H54 (cell line): ENCODE measurements around the gene LAMA2.
"Not testable (repeated sequence)": the region's sequence is repeated elsewhere in the genome, so short reads cannot be mapped to it uniquely, and the experiment has no call there.

Experiments used
- DNase-seq: peaks from one replicate; pipeline ENCODE4 v3.0.0; 2011; ENCODE audit warnings: low spot score, mixed read lengths; ENCODE audit not compliant: insufficient read length
- FAIRE-seq: peaks from 3 replicates; lab custom pipeline; 2011; peaks lifted over from hg19 to GRCh38; lab: Jason Lieb, UNC
- POLR2A ChIP-seq: IDR thresholded peaks from 2 replicates; pipeline ENCODE4 v1.6.1; 2011; ENCODE audit warnings: low read depth, mild to moderate bottlenecking, low read length

LAMA2 gene

DNA sequence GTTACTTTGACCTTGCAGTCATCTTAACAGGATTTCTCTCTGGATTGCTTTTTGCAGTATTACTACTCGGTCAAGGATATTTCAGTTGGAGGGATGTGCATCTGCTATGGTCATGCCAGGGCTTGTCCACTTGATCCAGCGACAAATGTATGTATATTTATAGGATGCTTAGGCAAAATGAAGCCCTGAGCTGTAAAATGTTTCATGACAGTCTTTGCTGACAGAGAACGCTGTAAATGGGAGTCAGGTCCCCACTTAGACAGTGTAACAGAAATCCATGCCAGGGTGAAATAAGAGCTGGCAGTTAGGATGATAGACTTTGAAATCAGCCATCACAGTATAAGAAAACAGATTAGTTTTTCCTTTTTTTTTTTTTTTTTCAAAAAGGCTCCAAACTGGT lies 264.0 kb downstream of the LAMA2 start:
- DNase-seq (no peak), FAIRE-seq (no peak)
- no peak for TF ChIP-seq POLR2A

- DNase-seq (no peak), FAIRE-seq (no peak)
- TF ChIP-seq POLR2A = no peak
Observed at GRCh38 chr6:129150507-129150906, 267.6 kb downstream of the LAMA2 start.

DNA sequence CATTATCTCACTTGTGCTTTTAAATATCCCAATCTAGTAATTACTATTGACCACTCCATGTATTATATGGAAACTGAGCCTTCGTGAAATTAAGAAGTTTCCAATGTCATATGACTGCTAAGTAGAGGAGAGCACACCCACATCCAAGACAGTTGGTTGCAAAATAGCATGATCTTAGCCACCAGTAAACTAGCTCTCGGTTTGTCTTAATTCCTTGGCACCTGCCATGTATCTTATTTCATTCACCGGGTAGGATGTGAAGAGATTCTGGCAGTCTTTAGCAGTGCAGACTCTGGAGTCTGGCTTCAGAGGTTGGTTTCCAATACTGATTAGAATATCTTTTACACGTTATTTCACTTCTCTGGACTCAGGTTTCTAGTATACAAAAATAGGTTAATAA lies 270.3 kb downstream of the LAMA2 start:
- FAIRE-seq = no peak

GRCh38 chr6:129159242-129159641 lies 276.3 kb downstream of the LAMA2 start:
- not testable (repeated sequence) for FAIRE-seq, DNase-seq

More for the DNA sequence above, 270.3 kb downstream of the LAMA2 start:
- no peak for DNase-seq
- TF ChIP-seq POLR2A = no peak

- DNase-seq = no peak
- FAIRE-seq = no peak
- TF ChIP-seq POLR2A = no peak
Observed at GRCh38 chr6:129162605-129163004, 279.7 kb downstream of the LAMA2 start.

GRCh38 chr6:129163551-129163950 lies 280.6 kb downstream of the LAMA2 start:
- TF ChIP-seq POLR2A = no peak
- FAIRE-seq (no peak), DNase-seq (no peak)

DNA sequence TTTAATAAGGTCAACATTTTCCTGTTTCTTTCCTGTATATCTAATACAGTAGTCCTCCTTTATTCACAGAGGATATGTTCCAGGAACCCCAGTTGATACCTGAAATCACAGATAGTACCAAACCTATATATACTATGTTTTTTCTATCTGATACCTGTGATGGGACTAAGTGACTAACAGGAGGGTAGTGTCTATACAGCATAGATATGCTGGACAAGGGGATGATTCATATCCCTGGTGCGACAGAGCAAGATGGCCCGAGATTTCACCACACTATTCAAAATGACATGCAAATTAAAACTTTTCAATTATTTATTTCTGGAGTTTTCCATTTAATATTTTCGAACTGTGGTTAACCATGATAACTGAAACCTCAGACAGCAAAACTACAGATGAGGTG lies 281.1 kb downstream of the LAMA2 start:
- TF ChIP-seq POLR2A = no peak
- DNase-seq = no peak
- FAIRE-seq = no peak

- not testable (repeated sequence) for DNase-seq, FAIRE-seq
Observed at GRCh38 chr6:129172279-129172995, 289.5 kb downstream of the LAMA2 start.

DNA sequence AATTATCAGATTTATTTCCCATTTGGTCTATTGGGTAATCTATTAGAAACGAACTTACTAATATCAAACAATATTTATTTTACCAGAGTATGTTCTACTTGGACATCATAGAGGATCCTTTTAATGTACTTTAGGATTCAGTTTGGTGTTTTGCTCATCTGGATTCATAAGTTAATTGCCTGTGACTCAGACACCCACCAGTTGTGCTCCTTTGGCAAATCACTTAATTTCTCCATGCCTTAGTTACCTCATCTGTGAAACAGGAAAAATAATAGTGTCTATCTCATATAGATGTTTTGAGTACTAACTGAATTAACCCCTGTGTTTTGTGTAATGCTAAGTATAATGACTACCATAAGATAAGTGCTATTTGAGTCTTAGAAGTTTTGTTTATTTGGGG lies 292.1 kb downstream of the LAMA2 start:
- no peak for TF ChIP-seq POLR2A
- DNase-seq = no peak
- no peak for FAIRE-seq

DNA sequence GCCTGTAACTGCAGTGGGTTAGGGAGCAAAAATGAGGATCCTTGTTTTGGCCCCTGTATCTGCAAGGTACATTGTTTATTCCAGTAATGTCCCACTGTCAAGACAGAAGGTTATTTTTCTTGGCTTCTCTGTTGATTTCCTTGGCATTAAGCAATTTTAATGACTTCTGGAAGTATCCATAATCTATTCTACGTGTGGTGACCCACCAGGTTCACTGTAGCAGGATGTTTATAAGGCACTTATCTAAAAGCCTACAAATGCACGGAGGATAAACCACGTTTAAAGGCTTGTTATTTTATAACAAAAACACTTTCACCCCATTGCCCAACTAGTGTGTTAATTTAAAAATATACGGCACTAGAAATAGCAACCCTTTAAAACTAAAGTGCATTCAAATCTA lies 294.9 kb downstream of the LAMA2 start:
- FAIRE-seq = no peak
- TF ChIP-seq POLR2A = no peak
- no peak for DNase-seq

DNA sequence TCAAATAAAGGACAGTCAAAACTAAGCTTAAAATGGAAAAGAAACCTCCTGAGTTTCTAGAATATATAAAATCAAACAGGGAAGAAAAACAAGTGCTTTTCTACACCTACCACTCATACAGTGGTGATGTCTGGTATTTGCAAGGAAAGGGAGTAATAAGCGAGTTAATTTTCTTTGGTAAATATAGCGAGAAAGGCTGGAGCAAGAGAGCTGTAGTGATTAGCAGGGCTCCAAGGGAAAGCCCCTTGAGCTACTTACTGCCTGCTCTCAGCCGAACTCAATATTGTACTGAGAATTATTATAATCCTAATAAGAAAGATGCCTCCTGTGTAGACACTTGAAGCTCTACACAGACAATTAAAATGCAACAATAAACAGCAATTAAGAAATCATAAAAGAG lies 296.3 kb downstream of the LAMA2 start:
- FAIRE-seq (no peak), DNase-seq (no peak)
- TF ChIP-seq POLR2A = no peak

- DNase-seq (no peak), FAIRE-seq (no peak)
- no peak for TF ChIP-seq POLR2A
Observed at GRCh38 chr6:129181001-129181400, 298.1 kb downstream of the LAMA2 start.

- FAIRE-seq (no peak), DNase-seq (no peak)
- TF ChIP-seq POLR2A = no peak
Observed at GRCh38 chr6:129183187-129183591, 300.3 kb downstream of the LAMA2 start.

GRCh38 chr6:129183681-129184301 lies 300.9 kb downstream of the LAMA2 start:
- no peak for TF ChIP-seq POLR2A
- no peak for DNase-seq
- FAIRE-seq = no peak

DNA sequence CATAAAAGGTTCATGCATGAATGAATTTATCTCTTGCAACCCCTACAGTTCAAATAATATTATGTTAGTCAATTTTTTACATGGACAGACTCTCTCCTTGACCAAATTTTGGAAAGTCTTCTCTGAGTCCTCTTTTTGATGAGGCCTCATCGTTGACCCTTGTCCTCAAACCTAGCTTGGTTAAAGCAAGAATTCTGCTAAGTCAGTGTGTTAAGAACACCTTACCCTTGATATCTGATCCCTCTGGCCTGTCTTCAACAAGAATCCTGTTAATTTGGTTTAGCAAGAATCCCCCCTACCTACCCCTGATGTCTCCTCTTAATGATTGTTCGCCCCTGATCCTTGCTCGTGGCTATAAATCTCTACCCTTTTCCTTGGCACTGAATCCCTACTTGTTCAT lies 301.4 kb downstream of the LAMA2 start:
- FAIRE-seq = no peak
- DNase-seq = no peak
- TF ChIP-seq POLR2A = no peak

DNA sequence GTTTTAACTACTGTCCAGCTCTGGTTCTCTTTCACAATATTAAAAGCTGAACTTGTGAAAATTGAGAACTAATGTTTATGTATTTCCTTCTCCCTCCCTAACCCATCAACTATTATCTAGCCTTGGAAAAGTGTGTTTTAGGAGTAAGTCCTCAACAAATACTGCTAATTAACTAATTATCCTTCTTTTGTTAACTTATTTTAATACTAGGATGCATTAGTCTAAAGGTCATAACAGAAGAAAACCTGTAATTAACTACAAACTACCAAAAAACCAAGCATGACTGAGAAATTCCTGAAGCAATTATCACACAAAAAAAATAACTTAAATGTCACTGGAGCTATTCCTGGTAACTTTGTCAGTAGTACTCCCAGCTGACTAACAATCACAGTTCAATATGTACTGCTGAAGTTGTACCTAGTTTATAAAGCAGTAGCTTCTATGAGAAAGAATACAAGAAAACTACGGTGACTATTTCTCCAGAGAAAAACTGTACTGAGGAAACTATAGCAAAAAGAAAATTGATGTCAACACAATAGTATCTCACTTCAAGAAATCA lies 301.9 kb downstream of the LAMA2 start:
- no peak for DNase-seq
- no peak for FAIRE-seq
- no peak for TF ChIP-seq POLR2A
